ENCODE measurements around the gene CPA3. TPM values are rescaled to one million over a fixed set of nuclear protein-coding genes. Genes with fewer than 3 reads are reported as not detected.

CPA3 gene
- total RNA-seq, 2 experiments from 2014 or later = not detected

DNA sequence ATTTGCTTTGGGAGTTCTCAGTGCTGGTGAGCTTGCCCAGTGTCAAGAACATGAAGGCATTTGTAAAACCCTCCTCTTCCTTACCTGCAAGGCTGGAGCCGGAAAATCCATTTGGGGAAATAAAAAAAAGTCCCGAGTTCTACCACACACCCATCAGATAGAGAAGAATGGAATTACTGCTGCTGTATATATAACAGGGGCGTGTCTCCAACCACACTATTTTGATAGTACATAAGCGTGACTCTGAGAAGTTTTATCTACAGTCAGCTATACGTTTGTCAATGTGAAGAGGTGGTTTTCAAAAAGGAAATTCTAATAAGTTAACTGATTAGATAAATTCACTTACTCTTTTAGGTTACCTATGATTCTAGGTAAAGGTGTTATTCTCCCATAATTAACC, 1.3 kb upstream of the CPA3 start:
- POLR2A ChIA-PET = no interaction called here
- Mint-ChIP-seq H3K27ac (no peak overlapping the region), H3K9me3 (no peaks in the 10 kb centered on the region), H3K27me3 (peaks cover 18% of the 10 kb centered on the region), H3K4me3 (no peak overlapping the region), H3K4me1 (ENCODE audit: low read depth) (no peaks in the 10 kb centered on the region), H3K36me3 (ENCODE audit: low read depth) (no peaks in the 10 kb centered on the region)
- DNase-seq (no peak), ATAC-seq (no peak)
- intact Hi-C loops (cut with micrococcal nuclease) = no loop called here
- CTCF ChIA-PET = interaction anchor here (1.5 to 7.7 kb wide), 4 partner anchors 19 to 89 kb away, joined by 3 to 81 read pairs (median 18); no protein-coding TSS in a partner anchor
- TF ChIP-seq, protein P1, sequence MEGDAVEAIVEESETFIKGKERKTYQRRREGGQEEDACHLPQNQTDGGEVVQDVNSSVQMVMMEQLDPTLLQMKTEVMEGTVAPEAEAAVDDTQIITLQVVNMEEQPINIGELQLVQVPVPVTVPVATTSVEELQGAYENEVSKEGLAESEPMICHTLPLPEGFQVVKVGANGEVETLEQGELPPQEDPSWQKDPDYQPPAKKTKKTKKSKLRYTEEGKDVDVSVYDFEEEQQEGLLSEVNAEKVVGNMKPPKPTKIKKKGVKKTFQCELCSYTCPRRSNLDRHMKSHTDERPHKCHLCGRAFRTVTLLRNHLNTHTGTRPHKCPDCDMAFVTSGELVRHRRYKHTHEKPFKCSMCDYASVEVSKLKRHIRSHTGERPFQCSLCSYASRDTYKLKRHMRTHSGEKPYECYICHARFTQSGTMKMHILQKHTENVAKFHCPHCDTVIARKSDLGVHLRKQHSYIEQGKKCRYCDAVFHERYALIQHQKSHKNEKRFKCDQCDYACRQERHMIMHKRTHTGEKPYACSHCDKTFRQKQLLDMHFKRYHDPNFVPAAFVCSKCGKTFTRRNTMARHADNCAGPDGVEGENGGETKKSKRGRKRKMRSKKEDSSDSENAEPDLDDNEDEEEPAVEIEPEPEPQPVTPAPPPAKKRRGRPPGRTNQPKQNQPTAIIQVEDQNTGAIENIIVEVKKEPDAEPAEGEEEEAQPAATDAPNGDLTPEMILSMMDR (IDR thresholded peaks at IDR 0.05) = no peak

DNA sequence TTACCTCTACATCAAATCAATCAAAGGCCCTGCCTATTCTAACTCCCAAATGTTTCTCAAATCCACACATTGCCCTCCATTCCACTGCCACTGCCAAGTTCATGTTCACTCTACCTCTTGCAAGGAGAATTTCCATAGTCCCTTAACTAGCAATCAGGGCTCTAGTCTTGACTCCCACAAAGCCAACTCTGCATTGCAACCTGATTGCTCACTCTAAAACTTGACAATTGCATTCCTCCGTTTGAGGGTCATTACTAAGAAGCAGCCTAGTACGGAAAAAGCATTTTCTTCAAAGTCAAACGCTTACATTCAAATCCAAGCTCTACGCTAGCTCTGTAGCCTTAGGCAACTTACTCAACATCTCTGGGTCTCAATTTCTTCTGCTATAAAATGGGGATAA, 1.2 kb downstream of the CPA3 start:
- ChIA-PET CTCF (interaction anchor here (1.6 to 7.7 kb wide), 2 partner anchors 79 to 83 kb away, joined by 4 to 81 read pairs; no protein-coding TSS in a partner anchor), POLR2A (no interaction called here)
- intact Hi-C loops (cut with micrococcal nuclease) = no loop called here
- peaks cover 16% of the 10 kb centered on the region for H3K27me3 Mint-ChIP-seq
- DNase-seq = no peak
- no peak overlapping the region for H3K27ac Mint-ChIP-seq
- H3K9me3 Mint-ChIP-seq = no peaks in the 10 kb centered on the region
- TF ChIP-seq, protein P1 (IDR thresholded peaks at IDR 0.05) = no peak
- ATAC-seq = no peak
- no peaks in the 10 kb centered on the region for H3K4me1 Mint-ChIP-seq (ENCODE audit: low read depth)
- H3K36me3 Mint-ChIP-seq (ENCODE audit: low read depth) = no peaks in the 10 kb centered on the region
- no peak overlapping the region for H3K4me3 Mint-ChIP-seq

DNA sequence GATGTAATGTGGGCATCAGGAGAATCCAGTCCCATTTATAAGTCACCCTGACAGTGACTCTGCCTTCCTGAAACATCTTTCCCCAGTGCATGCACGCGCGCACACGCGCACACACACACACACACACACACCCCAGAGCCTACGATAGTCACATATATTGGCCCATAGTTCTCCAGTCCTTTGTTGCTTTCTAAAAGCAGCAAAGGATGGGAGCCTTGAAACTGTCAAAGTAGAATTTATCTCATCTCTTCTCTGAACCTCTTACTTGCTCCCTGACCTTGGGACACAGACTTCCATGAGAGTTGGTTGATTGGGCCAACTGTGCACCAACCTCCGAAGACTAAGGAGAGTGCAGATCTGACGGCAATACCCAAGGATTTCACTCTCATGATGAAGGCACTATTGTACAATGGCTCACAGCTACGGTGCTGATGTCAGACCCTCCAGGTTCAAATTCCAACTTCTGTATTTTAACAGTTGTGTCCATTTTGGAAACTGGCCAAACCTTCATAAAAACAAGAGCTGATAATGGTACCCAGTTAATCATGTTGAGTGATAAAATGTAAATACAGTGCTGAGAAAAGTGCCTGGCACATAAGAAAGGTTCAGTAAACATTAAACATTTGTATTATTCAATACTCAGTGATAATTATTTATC, 8.3 kb downstream of the CPA3 start:
- Mint-ChIP-seq H3K36me3 (ENCODE audit: low read depth) (no peaks in the 10 kb centered on the region), H3K27ac (no peak overlapping the region), H3K4me3 (no peak overlapping the region), H3K27me3 (peaks cover 3% of the 10 kb centered on the region), H3K4me1 (ENCODE audit: low read depth) (no peaks in the 10 kb centered on the region), H3K9me3 (no peaks in the 10 kb centered on the region)
- intact Hi-C loops (cut with micrococcal nuclease) = no loop called here
- CTCF ChIA-PET = interaction anchor here (0.9 to 1.2 kb wide), 3 partner anchors 10 to 13 kb away, joined by 3 to 5 read pairs (median 4); no protein-coding TSS in a partner anchor
- DNase-seq (no peak), ATAC-seq (no peak)
- TF ChIP-seq, protein P1 (IDR thresholded peaks at IDR 0.05) = no peak
- POLR2A ChIA-PET = no interaction called here

DNA sequence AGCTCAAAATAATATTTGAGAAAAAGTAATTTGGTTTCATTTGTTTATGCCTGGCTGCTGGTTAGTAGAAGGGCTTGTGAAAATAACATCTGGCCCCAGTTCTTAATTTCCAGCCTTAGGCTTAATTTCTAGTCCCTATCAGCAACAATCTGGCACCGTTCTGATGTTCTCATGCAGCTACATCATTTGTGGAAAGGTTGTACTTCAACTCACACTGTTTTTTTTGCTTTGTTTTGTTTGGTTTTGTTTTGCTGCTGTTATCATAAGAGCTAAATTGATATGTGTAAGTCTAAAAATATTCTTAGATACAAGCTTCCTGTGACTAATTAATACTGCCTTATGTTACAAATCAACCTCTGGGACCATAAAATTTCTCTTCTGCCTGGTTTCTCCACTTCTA, 8.9 kb downstream of the CPA3 start:
- H3K27me3 Mint-ChIP-seq = peaks cover 3% of the 10 kb centered on the region
- intact Hi-C loops (cut with micrococcal nuclease) = no loop called here
- H3K4me1 Mint-ChIP-seq (ENCODE audit: low read depth) = no peaks in the 10 kb centered on the region
- H3K9me3 Mint-ChIP-seq = no peaks in the 10 kb centered on the region
- DNase-seq (no peak), ATAC-seq (no peak)
- ChIA-PET CTCF (interaction anchor here (0.9 to 1.2 kb wide), 3 partner anchors 9 to 14 kb away, joined by 3 to 5 read pairs (median 4); no protein-coding TSS in a partner anchor), POLR2A (no interaction called here)
- H3K4me3 Mint-ChIP-seq = no peak overlapping the region
- TF ChIP-seq, protein P1 (IDR thresholded peaks at IDR 0.05) = no peak
- H3K27ac Mint-ChIP-seq = no peak overlapping the region
- no peaks in the 10 kb centered on the region for H3K36me3 Mint-ChIP-seq (ENCODE audit: low read depth)

DNA sequence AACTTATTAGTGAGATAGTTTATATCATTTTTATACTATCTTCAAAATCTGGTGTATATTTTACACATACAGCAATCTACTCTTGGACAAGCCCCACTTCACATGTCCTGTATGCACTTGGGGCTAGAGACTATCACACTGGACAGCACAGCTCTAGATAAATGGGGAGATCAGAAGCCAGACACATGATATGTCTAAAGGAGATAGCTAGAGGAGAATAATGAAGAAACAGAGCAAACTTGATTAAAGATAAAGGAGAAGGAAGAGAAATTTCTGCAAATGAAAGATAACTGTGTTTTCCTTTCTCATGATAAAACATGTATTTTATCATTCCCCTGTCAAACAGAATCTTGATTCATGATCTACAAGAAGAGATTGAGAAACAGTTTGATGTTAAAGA, 13.0 kb downstream of the CPA3 start:
- ChIA-PET POLR2A (no interaction called here), CTCF (interaction anchor here (2.8 kb wide), 1 partner anchor 17 kb away, joined by 17 read pairs; no protein-coding TSS in a partner anchor)
- no peak overlapping the region for H3K4me3 Mint-ChIP-seq
- TF ChIP-seq, protein P1 (IDR thresholded peaks at IDR 0.05) = no peak
- intact Hi-C loops (cut with micrococcal nuclease) = no loop called here
- ATAC-seq = no peak
- DNase-seq = no peak
- H3K4me1 Mint-ChIP-seq (ENCODE audit: low read depth) = no peaks in the 10 kb centered on the region
- H3K36me3 Mint-ChIP-seq (ENCODE audit: low read depth) = no peaks in the 10 kb centered on the region
- no peak overlapping the region for H3K27ac Mint-ChIP-seq
- no peaks in the 10 kb centered on the region for H3K9me3 Mint-ChIP-seq
- peaks cover 1% of the 10 kb centered on the region for H3K27me3 Mint-ChIP-seq

Data from activated CD8-positive, alpha-beta T cell treated with anti-CD3 and anti-CD28 coated beads for 36 hours (primary cell).